Stomach (tissue), 9 donors: Measurements from ENCODE around the gene ADAT1. TPM values are rescaled to one million over a fixed set of nuclear protein-coding genes. Genes with fewer than 3 reads are reported as not detected.
A peak's percentile ranks its signal among the peaks of the same experiment; 100 is the strongest.

Experiments
- DNase-seq, 2 donors: peaks; one replicate each; pipeline versions ENCODE4 v3.0.0 to v3.0.0-alpha.2; 2013 to 2019
- H3K27ac ChIP-seq, 5 donors: fragments of 200-600 bp in 4 of 5; sonication (generic) in 4 of 5; one replicate each; pipeline ENCODE4 v1.5.1; 2013 to 2019; ENCODE audit warnings: mild to moderate bottlenecking in 1 of 5, moderate library complexity in 1 of 5
- H3K27me3 ChIP-seq, 3 donors: fragments of 200-600 bp; sonication (generic); one replicate each; pipeline ENCODE4 v1.5.1; 2017 to 2019; ENCODE audit warnings: mixed run types in 1 of 3
- H3K36me3 ChIP-seq, 4 donors: fragments of 200-600 bp; sonication (generic); 1 replicate in 3 of 4; 2 replicates in 1 of 4; pipeline ENCODE4 v1.5.1; 2016 to 2019
- H3K4me1 ChIP-seq, 4 donors: fragments of 200-600 bp; sonication (generic); one replicate each; pipeline ENCODE4 v1.5.1; 2016 to 2019
- H3K4me3 ChIP-seq, 4 donors: fragments of 200-600 bp; sonication (generic) in 3 of 4; one replicate each; pipeline ENCODE4 v1.5.1; 2016 to 2019; ENCODE audit warnings: mild to moderate bottlenecking in 1 of 4
- H3K9me3 ChIP-seq, 4 donors: fragments of 200-600 bp; sonication (generic); one replicate each; pipeline ENCODE4 v1.5.1; 2016 to 2019
- CTCF ChIP-seq, 7 experiments: fragments of 450-650 bp in 4 of 7; fragments of 200-600 bp in 3 of 7; sonication (generic) in 3 of 7; IDR thresholded peaks; one replicate each; pipeline ENCODE4 v1.5.1; 2016 to 2019; ENCODE audit warnings: antibody characterized with exemption in 7 of 7, control low read depth in 2 of 7, mild to moderate bottlenecking in 1 of 7
- EP300 ChIP-seq: sonication (generic); formaldehyde crosslinking; IDR thresholded peaks from one replicate; pipeline ENCODE4 v1.6.1; 2017; ENCODE audit warnings: antibody characterized with exemption
- POLR2A ChIP-seq, 4 donors: fragments of 450-650 bp; IDR thresholded peaks; one replicate each; pipeline ENCODE4 v1.6.1; 2016; ENCODE audit warnings: antibody characterized with exemption in 4 of 4, control low read depth in 2 of 4, mild to moderate bottlenecking in 1 of 4, moderate library complexity in 1 of 4
- POLR2AphosphoS5 ChIP-seq, 3 donors: sonication (generic); formaldehyde crosslinking; IDR thresholded peaks; one replicate each; pipeline ENCODE4 v1.6.1; 2016; ENCODE audit warnings: antibody characterized with exemption in 3 of 3
- WGBS, 5 donors: extraction: QIAGEN DNeasy Blood & Tissue Kit in 3 of 5; methylation state at CpG; one replicate each; pipeline versions ENCODE4 v1.1.5 to v1.1.7; 2013 to 2018; 5-methylcytosine and 5-hydroxymethylcytosine counted together
- intact Hi-C: fragments of 100-400 bp; cut with DNase I; formaldehyde crosslinking; loops from one replicate; pipeline ENCODE4 v1.15.1; 2023; ENCODE audit warnings: low total_unique reads
- polyA plus RNA-seq, 3 donors: library from polyadenylated mRNA; stranded (reverse); fragments of 200-250 nt; gene quantifications; one replicate each; pipeline ENCODE4 v1.2.3, GENCODE V29; 2013
- total RNA-seq, 5 donors: library from RNA; depleted of rRNA; stranded (reverse); fragments of >200 nt; gene quantifications; one replicate each; pipeline versions ENCODE4 v1.1.0 to v1.2.3, GENCODE V29; 2014 to 2016
- donor health status: healthy with polysubstance abuse.
- donor health status: Bipolar disorder and iron deficiency.
- donor health status: healthy.

The ADAT1 gene
- total and polyA plus RNA-seq, 8 donors, result 0.58 to 69.8 (median 13.0) TPM

GRCh38 chr16:75621170-75621477 is 2.0 kb downstream of the ADAT1 start:
- no peak overlapping the region for H3K4me3 ChIP-seq
- H3K4me1 ChIP-seq, result peaks cover 12 to 31% (median 24%) of the 10 kb centered on the region in 4 donors
- DNase-seq, result peak in 1 of 2 donors; percentile 41
- 6 to 31% (median 10%) methylated on average over 2 of the region's 2 CpGs for WGBS, 5 donors
- intact Hi-C loops, result no loop called here
- no peaks in the 10 kb centered on the region for H3K27me3 ChIP-seq
- H3K36me3 ChIP-seq, result peaks cover 6 to 54% (median 52%) of the 10 kb centered on the region in 4 donors
- peak overlapping the region in 3 of 5 donors; percentile 92 to 98 (median 96) for H3K27ac ChIP-seq
- no peaks in the 10 kb centered on the region for H3K9me3 ChIP-seq
- TF ChIP-seq CTCF (IDR thresholded peaks at IDR 0.05) (no peak), POLR2AphosphoS5 (IDR thresholded peaks at IDR 0.05) (no peak), EP300 (no peak), POLR2A (IDR thresholded peaks at IDR 0.05) (no peak)

GRCh38 chr16:75620326-75621169 is 2.5 kb downstream of the ADAT1 start:
- peak overlapping the region in 1 of 5 donors; percentile 98 for H3K27ac ChIP-seq
- no peak overlapping the region for H3K4me3 ChIP-seq
- TF ChIP-seq EP300 (no peak), POLR2AphosphoS5 (IDR thresholded peaks at IDR 0.05) (no peak), CTCF (IDR thresholded peaks at IDR 0.05) (no peak), POLR2A (IDR thresholded peaks at IDR 0.05) (no peak)
- no peaks in the 10 kb centered on the region for H3K27me3 ChIP-seq
- H3K4me1 ChIP-seq, result peaks cover 12 to 31% (median 24%) of the 10 kb centered on the region in 4 donors
- WGBS, 5 donors, result 81 to 87% (median 85%) methylated on average over 20 of the region's 20 CpGs
- intact Hi-C loops, result no loop called here
- peak in 1 of 2 donors; percentile 34 for DNase-seq
- H3K9me3 ChIP-seq, result no peaks in the 10 kb centered on the region
- H3K36me3 ChIP-seq, result peaks cover 6 to 54% (median 52%) of the 10 kb centered on the region in 4 donors

GRCh38 chr16:75618780-75619179 is 4.3 kb downstream of the ADAT1 start:
- no peak for DNase-seq
- intact Hi-C loops, result loop anchor here (10.0 kb wide), 1 partner anchor 144 kb away; no protein-coding TSS in a partner anchor
- Histone ChIP-seq H3K36me3 (peaks cover 10 to 68% (median 66%) of the 10 kb centered on the region in 4 donors), H3K4me1 (peaks cover 12 to 30% (median 24%) of the 10 kb centered on the region in 4 donors), H3K27ac (no peak overlapping the region), H3K27me3 (no peaks in the 10 kb centered on the region), H3K4me3 (no peak overlapping the region), H3K9me3 (no peaks in the 10 kb centered on the region)
- no peak for TF ChIP-seq POLR2AphosphoS5 (IDR thresholded peaks at IDR 0.05)
- TF ChIP-seq EP300, result no peak
- TF ChIP-seq POLR2A (IDR thresholded peaks at IDR 0.05), result no peak
- no peak for TF ChIP-seq CTCF (IDR thresholded peaks at IDR 0.05)
- WGBS, 5 donors, result 93 to 97% (median 95%) methylated on average over 2 of the region's 2 CpGs

- H3K27ac ChIP-seq, result peak overlapping the region in 1 of 5 donors; percentile 15
- peaks cover 9 to 21% (median 13%) of the 10 kb centered on the region in 4 donors for H3K4me1 ChIP-seq
- intact Hi-C loops, result loop anchor here (10.0 kb wide), 1 partner anchor 142 kb away; no protein-coding TSS in a partner anchor
- 80 to 95% (median 93%) methylated on average over 3 of the region's 3 CpGs for WGBS, 5 donors
- no peak for TF ChIP-seq CTCF (IDR thresholded peaks at IDR 0.05)
- no peak for TF ChIP-seq POLR2A (IDR thresholded peaks at IDR 0.05)
- no peak for TF ChIP-seq EP300
- no peak for DNase-seq
- H3K27me3 ChIP-seq, result no peaks in the 10 kb centered on the region
- H3K36me3 ChIP-seq, result peaks cover 27 to 84% (median 82%) of the 10 kb centered on the region in 4 donors
- no peak overlapping the region for H3K4me3 ChIP-seq
- H3K9me3 ChIP-seq, result no peaks in the 10 kb centered on the region
Observed at GRCh38 chr16:75617121-75617520, 6.0 kb downstream of the ADAT1 start.
